ENCODE measurements around the gene XAGE3.

XAGE3 gene

GRCh38 chrX:52839137-52839536 lies 28.7 kb downstream of the XAGE3 start:
- FAIRE-seq = no peak

- no peak for FAIRE-seq
Measured at GRCh38 chrX:52830551-52830950, 37.3 kb downstream of the XAGE3 start.

- FAIRE-seq = no peak
Measured at GRCh38 chrX:52824608-52825007, 43.3 kb downstream of the XAGE3 start.

GRCh38 chrX:52821079-52821760 lies 46.7 kb downstream of the XAGE3 start:
- FAIRE-seq = no peak

GRCh38 chrX:52819788-52820187 lies 48.1 kb downstream of the XAGE3 start:
- FAIRE-seq = no peak
